Amniotic epithelial cell (primary cell): ENCODE data around the gene BCCIP.

Experiments used
- DNase-seq: peaks from one replicate; pipeline ENCODE4 v3.0.0-alpha.2; 2010; ENCODE audit warnings: low read depth

BCCIP gene

GRCh38 chr10:125797994-125798662 lies 25.2 kb upstream of the BCCIP start:
- DNase-seq, result no peak

GRCh38 chr10:125799451-125800182 lies 23.7 kb upstream of the BCCIP start:
- DNase-seq, result peak; percentile 48

DNA sequence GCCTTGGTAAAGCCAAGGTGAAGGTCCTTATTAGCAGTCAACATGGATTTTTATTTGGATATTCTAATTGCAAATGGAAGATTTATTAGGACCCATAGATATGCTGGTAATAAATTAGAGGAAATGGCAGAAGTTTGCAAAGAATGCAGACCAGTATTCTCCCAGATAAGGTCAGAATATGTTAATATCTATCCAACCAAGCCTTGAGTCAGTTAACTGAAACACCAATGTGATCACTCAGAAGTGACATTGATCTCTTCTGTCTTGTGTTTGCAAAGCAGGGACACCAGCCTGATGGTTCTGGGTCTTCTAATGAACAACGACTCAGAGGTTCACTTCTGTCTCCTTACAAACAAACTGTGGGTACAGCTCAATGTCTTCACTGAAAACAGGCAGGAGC lies 21.8 kb upstream of the BCCIP start:
- no peak for DNase-seq

- no peak for DNase-seq
These were observed 21.2 kb upstream of the BCCIP start for GRCh38 chr10:125802131-125802530.

DNA sequence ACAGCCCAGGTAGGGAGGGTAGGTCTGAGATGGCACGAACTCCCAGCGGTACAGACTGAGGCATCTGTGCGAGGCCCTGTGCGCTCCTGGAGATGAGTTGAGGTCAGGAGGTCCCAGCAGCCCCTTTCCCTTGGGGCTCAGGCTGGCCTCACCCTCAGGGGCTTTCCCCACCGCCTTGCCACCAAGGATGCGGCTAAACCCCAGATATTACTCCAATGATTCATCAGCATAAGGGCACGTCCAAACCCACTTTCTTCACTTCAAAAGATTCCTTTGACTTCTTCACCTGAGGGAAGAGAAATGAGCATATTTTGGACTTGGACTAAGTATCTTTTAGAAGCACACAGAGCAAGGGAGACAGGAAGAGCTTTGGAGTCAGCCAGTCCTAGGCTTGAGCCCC lies 20.6 kb upstream of the BCCIP start:
- DNase-seq, result no peak

- DNase-seq, result no peak
These were observed 15.3 kb upstream of the BCCIP start for GRCh38 chr10:125808047-125808446.

- peak; percentile 9 for DNase-seq
These were observed 12.1 kb upstream of the BCCIP start for GRCh38 chr10:125811251-125811650.

GRCh38 chr10:125812128-125812750 lies 11.1 kb upstream of the BCCIP start:
- peak; percentile 83 for DNase-seq

DNA sequence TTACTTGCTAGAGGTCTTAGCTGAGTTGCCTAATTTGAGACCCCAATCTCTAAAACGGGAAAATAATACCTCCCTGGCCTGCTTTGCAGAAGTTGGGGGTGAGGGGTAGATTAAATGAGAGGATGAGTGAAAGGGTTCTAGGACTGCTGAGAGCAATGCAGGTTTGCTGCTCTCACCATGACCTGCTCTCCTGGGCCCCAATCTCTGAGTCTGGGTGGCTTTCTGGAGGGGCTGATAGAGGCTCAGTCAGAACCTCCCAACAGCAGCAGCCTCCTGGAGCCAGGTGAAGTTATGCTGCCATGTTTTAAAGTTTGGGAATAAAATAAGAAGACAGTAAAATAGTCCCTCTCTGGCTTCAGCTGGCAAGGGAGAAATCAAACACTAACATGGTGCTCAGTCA lies 7.6 kb upstream of the BCCIP start:
- no peak for DNase-seq

DNA sequence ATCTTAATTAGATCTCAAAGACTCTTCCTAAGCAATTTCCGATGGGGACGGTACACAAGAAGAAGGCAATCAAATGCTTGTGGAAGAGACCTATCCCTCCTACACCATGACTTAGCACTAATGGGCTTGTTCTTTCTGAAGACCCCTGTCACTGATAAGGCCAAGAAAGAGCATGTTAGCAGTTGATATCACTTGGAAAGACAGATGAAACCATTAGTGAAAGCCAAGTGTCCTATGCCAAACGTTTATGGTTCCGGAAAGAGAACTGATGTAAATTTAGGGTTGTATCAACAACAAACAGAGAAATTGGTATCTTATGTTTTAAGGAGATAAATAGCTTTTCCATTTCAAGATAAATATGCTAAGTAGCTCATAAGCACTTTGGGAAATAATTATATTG lies 6.8 kb upstream of the BCCIP start:
- DNase-seq, result no peak

GRCh38 chr10:125817337-125817946 lies 5.9 kb upstream of the BCCIP start:
- DNase-seq, result no peak

DNA sequence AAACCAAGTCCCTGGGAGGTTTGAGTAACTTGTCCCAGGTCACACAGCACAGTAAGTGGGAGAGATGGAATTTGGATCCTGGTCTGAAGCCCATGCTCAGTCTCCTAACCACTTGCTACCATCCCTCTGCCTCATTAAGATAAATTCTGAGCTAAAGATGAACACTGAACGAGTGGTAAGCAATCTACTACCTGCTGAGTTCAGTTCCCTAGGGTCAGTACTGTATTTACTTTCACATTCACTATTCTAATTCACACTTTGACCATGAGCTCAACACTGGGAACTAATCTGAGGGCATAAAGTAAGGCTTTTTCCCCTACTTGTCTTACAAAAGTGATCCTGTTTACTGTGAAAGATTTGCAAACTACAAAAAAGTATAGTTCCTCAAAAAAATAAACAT lies 2.6 kb upstream of the BCCIP start:
- DNase-seq, result no peak

DNA sequence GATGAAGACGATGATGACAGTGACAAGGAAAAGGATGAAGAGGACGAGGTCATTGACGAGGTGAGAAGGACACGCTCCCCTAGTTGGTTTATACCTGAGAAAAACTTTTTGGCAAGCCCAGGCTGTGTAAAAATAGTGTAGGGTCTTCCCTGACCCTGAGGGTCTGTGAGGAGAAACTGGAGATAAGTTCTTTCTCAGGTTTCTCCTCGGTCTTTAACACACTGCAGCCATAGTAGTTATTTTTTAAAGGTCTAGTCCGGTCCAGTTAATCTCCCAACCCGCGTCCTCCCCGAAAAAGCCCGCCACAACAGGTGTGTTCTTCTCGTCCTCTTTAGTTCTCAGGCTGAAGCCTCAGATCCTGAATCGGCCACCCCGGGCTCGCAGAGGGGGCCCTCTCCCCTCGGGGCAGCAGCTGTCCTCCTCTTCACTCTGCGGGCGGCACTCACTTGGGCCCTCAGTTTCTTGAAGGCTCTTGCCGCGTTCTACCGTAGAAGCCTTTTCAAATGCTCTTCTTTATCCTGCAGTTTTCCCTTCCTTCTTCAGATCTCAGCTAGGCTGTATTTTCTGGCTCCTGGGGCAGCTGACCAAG lies 411 bp downstream of the BCCIP start:
- DNase-seq, result no peak

- peak; percentile 15 for DNase-seq
These were observed 1.4 kb downstream of the BCCIP start for GRCh38 chr10:125824736-125825135.

DNA sequence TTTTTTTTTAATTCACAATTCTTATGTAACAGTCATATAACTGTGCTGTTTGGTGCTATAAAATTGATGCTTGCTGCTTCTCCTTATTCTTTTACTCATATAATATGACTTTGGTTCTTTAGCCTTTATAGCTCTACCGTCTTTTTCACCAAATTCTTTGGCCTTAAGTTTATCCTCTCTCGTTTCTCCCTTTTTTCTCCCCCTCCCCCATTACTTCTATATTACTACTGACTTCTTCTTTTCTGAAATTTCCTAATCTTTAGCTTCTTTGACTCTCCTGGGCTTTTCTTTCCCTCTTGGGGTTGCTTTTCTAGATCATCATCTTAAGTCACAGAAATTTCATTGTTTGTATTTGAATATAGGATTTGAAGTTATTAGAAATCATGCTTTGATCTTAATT lies 3.8 kb downstream of the BCCIP start:
- DNase-seq, result no peak

DNA sequence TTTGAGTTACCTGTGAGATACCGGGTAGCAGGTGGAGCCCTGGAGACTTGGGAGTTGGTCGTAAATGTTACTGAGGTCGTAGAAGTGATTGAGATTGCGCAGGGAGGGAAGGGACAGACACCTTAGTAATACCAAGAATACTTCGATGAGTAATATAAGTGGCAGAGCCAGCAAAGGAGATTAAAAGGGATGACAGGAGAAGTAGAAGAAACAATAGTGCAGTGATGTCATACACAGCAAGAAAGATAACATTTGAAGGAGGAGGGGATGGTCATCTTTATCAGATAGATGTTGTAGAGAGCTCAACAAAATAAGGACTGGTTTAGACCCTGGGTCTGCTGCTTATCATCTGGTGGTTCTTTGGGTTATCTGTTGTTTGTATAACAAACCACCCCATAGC lies 5.0 kb downstream of the BCCIP start:
- DNase-seq, result no peak

GRCh38 chr10:125836746-125837145 lies 13.4 kb downstream of the BCCIP start:
- no peak for DNase-seq

- no peak for DNase-seq
These were observed 15.6 kb downstream of the BCCIP start for GRCh38 chr10:125838802-125839575.

GRCh38 chr10:125840406-125840805 lies 17.1 kb downstream of the BCCIP start:
- no peak for DNase-seq

GRCh38 chr10:125840955-125841354 lies 17.6 kb downstream of the BCCIP start:
- peak; percentile 26 for DNase-seq

DNA sequence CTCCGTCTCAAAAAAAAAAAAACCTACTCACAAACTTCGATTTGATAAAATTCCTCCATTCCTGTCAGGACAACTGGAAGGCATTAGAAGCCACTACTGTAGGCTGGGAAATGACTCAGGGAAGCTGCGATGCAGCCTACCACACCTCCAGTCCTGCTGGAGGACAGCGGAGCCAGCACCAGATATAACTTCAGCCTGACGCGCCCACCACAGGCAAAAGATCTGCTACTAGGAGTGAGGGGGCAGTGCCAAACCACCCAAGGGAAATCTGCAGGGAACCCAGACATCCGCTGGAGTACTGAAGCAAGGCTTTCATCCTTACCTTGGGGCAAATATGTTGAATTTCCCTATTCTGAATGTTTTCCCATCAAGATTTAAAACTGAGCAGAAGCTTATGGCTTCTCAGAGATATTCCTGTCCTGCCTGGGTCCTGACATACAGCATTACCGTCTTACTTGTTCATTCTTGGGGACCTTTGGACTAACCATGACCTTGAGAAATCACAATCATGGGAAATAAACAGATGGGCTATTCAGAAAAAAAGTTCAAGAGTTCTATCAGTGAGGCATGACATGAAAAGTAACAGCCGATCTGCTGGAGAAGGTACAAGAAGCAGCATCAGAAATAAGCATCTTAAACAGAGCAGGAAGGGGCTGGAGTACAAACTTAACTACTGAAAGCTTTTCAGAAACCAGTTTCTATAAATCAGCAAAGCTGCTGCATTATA lies 20.4 kb downstream of the BCCIP start:
- peak; percentile 43 for DNase-seq
